Ramos (cell line): Measurements from ENCODE around the gene SUGP2.

Experiments used
- in situ Hi-C: fragments of 300-500 bp; cut with MboI; formaldehyde crosslinking; loops from one replicate; pipeline ENCODE4 v1.14.3; 2022; ENCODE audit warnings: low sequenced_read_pairs; ENCODE audit not compliant: unreplicated experiment

Gene SUGP2

GRCh38 chr19:19033426-19034203 is at the start of gene SUGP2, which contains the start of gene ARMC6:
Gene SUGP2 (minus strand): TSS chr19:19033517. CDS start chr19:19031071, 2,446 bp downstream.
Gene ARMC6 (plus strand): TSS chr19:19033603. CDS start chr19:19034210, 607 bp downstream.
- in situ Hi-C loops, result no loop called here

GRCh38 chr19:19081642-19082151 is 48.4 kb upstream of the SUGP2 start:
- in situ Hi-C loops, result no loop called here

GRCh38 chr19:19079571-19079970 is 46.3 kb upstream of the SUGP2 start:
- in situ Hi-C loops, result no loop called here

GRCh38 chr19:19078801-19079200 is 45.5 kb upstream of the SUGP2 start:
- in situ Hi-C loops, result no loop called here

GRCh38 chr19:19077103-19077502 is 43.8 kb upstream of the SUGP2 start:
- in situ Hi-C loops, result no loop called here

GRCh38 chr19:19076476-19076875 is 43.2 kb upstream of the SUGP2 start:
- in situ Hi-C loops, result no loop called here

GRCh38 chr19:19075126-19075525 is 41.8 kb upstream of the SUGP2 start:
- in situ Hi-C loops, result no loop called here

GRCh38 chr19:19074196-19074882 is 41.0 kb upstream of the SUGP2 start:
- in situ Hi-C loops, result no loop called here

GRCh38 chr19:19071897-19072296 is 38.6 kb upstream of the SUGP2 start:
- in situ Hi-C loops, result no loop called here

GRCh38 chr19:19068659-19069654 is 35.6 kb upstream of the SUGP2 start:
- in situ Hi-C loops, result no loop called here

GRCh38 chr19:19067276-19068072 is 34.2 kb upstream of the SUGP2 start:
- in situ Hi-C loops, result no loop called here

- in situ Hi-C loops, result no loop called here
Measured at GRCh38 chr19:19064811-19065745, 31.8 kb upstream of the SUGP2 start.

- in situ Hi-C loops, result no loop called here
Measured at GRCh38 chr19:19064098-19064722, 30.9 kb upstream of the SUGP2 start.

- in situ Hi-C loops, result no loop called here
Measured at GRCh38 chr19:19063183-19064097, 30.1 kb upstream of the SUGP2 start, which contains the start of gene SLC25A42. Gene SLC25A42 (plus strand): TSS chr19:19063994. CDS start chr19:19096125, 32,131 bp downstream.

GRCh38 chr19:19062454-19063182 is 29.3 kb upstream of the SUGP2 start:
- in situ Hi-C loops, result no loop called here

GRCh38 chr19:19061506-19061905 is 28.2 kb upstream of the SUGP2 start:
- in situ Hi-C loops, result no loop called here
